Kidney capillary endothelial cell (primary cell): Measurements from ENCODE around the gene OR8D1.
"Not testable (repeated sequence)": the region's sequence is repeated elsewhere in the genome, so short reads cannot be mapped to it uniquely, and the experiment has no call there.

Experiments
- DNase-seq: peaks from one replicate; pipeline ENCODE4 v3.0.0-alpha.2; 2018; ENCODE audit warnings: low spot score

The OR8D1 gene

DNA sequence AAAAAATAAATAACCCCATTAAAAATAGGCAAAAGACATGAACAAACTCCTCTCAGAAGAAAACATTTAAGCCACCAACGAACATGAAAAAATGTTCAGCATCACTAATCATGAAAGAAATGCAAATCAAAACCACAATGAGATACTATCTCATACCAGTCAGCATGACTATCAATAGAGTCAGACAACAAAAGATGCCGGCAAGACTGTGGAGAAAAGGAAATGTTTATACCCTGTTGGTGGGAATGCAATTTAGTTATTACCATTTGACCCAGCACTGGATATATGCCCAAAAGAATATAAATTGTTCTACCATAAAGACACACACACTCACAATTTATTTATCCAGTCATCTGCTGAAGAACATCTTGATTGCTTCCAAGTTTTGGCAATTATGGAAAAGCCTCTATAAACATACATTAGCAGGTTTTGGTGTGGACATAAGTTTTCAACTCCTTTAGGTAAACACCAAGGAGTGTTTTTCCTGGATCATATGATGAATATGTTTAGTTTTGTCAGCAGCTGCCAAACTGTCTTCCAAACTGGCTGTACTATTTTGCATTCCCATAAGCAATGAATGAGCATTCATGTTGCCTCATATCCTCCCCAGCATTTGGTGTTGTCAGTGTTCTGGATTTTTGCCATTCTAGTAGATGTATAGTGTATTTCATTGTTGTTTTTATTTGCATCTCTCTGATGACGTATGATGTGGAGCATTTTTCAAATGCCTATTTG, 28.0 kb downstream of the OR8D1 start:
- peak; percentile 28 for DNase-seq

DNA sequence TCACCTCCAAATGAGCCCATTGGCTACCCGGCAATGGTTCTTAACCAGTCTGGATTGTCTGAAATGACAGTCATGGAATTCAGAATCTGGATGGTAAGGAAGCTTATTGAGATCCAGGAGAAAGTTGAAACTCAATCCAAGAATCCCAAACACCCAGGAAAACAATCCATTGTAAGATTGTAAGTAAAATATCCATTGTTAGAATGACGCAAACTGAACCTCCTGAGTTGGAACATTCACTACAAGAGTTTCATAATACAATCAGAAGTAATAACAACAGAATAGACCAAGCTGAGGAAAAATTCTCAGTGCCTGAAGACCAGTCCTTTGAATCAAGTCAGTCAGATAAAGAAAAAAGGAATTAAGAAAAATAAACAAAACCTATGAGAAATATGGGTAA, 35.5 kb downstream of the OR8D1 start:
- no peak for DNase-seq

DNA sequence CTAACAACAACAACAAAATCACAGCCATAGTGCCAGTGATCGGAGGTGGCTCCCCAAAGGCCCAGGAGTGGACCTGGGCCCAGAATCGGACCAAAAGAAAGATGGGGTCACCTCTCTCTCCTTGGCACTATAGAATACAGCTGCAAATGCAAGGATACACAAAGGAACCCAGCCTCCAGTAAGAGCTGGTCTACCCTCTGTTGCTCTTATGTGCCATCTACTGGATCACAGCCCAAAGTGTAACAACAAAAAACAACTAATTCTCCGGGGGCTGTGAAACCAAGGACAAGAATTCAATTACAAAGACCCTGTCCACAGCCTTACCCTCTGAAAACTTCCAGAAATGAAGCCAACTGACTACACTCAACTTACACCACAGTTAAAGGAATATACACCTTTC, 35.9 kb downstream of the OR8D1 start:
- DNase-seq: no peak

DNA sequence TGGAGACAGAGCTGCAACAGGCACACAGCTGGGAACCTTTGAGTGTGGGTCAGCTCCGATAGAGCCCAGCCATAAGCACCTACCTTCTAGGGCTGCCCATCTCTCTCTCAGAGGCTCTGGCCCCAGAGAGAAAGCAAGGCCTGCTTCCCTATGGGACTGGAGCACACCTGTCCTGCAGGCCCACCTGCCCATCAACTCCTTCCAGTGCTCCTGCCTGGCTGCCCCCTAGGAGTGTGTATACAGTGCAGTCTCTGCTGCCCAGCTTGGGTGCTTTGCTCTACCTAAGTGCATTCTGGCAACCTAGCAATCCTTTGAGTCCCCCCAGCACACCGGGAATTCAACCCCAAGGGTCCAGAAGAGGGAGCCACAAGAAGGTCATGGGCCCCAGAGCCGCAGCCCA, 36.5 kb downstream of the OR8D1 start:
- no peak for DNase-seq

DNA sequence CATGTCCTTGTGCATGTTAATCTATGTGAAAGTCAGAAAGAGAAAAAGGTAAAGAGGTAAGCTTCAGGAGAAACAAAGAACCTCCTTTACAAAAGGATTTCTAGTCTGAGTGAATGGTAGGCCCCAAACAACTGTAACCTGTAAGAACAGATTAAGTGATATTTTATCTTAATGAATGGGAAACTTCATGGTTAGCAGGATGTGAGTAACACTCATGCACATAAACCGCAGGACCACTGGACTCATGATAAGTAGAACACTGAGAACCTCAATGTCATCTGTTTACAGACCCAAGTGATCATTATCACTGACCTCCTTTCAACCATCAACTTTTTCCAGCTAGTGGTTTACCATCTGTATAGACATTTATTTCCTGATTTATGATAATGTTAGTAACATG, 37.7 kb downstream of the OR8D1 start:
- DNase-seq: no peak

DNA sequence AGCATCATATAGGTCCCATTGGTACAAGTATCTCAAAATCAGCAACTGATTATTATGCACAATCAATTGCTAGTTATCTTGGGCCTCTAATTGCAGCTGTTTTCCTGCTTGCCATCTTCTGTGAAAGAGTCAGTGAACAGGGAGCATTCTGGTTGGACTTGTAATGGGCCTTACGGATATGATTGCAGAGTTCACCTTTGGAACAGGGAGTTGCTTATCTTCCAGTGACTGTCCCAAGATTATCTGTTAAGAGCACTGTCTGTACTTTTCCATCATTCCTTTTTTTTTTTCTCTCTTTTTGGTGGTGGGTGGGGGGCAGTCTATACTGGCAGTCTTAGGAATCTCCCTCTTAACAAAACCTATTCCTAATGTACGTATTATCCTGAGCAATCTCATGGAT, 39.7 kb downstream of the OR8D1 start:
- DNase-seq: no peak

DNA sequence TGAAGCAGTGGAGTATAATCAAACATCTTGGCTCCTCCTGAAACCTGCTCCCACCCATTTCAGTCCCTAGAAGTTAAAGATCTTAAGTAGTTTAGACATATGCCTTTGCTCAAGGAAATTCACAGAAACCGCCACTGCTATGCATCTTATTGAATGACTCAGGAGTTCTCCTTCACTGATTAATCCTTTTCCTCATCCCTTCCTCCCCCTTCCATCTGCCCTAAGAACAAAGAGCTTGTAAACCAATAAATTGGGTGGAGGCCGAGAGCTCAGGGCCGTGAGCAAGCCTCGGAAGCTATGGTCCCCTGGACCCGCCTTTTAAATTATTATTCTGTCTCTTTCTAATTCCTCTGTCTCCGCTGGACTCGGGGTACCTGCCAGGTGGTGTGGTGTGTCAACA, 42.9 kb downstream of the OR8D1 start:
- not testable (repeated sequence) for DNase-seq

DNA sequence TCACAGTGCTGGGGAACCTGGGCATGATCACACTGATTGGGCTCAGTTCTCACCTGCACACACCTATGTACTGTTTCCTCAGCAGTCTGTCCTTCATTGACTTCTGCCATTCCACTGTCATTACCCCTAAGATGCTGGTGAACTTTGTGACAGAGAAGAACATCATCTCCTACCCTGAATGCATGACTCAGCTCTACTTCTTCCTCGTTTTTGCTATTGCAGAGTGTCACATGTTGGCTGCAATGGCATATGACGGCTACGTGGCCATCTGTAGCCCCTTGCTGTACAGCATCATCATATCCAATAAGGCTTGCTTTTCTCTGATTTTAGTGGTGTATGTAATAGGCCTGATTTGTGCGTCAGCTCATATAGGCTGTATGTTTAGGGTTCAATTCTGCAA, 48.7 kb downstream of the OR8D1 start:
- DNase-seq: not testable (repeated sequence)

DNA sequence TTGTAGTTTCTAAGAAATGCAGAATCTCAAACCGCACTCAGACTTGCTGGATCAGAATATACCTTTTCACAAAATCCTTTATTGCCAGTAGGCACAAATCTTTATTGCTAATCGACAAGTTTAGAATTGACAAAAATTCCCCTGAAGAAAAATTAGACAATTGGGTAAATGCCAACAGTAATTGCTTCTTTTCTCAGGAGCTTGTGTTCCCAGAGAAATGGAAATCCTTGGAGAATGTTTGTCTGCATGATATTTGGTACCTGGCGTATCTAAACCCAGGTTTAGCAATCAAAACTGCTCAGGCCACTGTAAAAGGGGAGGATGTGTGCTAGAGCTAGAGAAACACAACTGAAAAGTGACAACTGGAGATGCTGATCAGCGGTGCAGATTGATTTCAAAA, 57.7 kb downstream of the OR8D1 start, which contains the start of gene OR8G5:
Gene OR8G5, plus strand, starts transcription at position 301 of the 400 bp plus-strand sequence. CDS start 8,556 bp downstream, outside the sequence.
- DNase-seq: no peak
